ENCODE data around the gene KDM5B. TPM values are rescaled to one million over a fixed set of nuclear protein-coding genes. Genes with fewer than 3 reads are reported as not detected.
"Not testable (repeated sequence)": the region's sequence is repeated elsewhere in the genome, so short reads cannot be mapped to it uniquely, and the experiment has no call there.

Gene KDM5B
- total RNA-seq, 1 experiment from 2014 or later, result 44.6 TPM

- Histone ChIP-seq H3K4me2 (ENCODE audit: low read length) (no peak overlapping the region), H3K9me3 (ENCODE audit: control insufficient read depth in 1 of 2, insufficient read depth in 1 of 2, low read depth in 1 of 2, low read length in 2 of 2) (no peaks in the 10 kb centered on the region), H3K9ac (ENCODE audit: low read length) (no peak overlapping the region), H3K4me3 (replicated peaks in 1 of 2; ENCODE audit: low read depth in 1 of 2, low read length in 2 of 2) (no peak overlapping the region), H3K36me3 (ENCODE audit: control insufficient read depth in 1 of 2, insufficient read depth in 2 of 2, low read length in 2 of 2) (no peaks in the 10 kb centered on the region), H3K9me2 (ENCODE audit: insufficient read depth) (no peaks in the 10 kb centered on the region), H3K27ac (ENCODE audit: low read depth, low read length) (no peak overlapping the region), H3K79me2 (ENCODE audit: insufficient read depth, low read length) (no peaks in the 10 kb centered on the region), H3K4me1 (ENCODE audit: control insufficient read depth in 1 of 2, insufficient read depth in 2 of 2, low read length in 2 of 2) (peaks cover 0 to 4% of the 10 kb centered on the region in 2 experiments; a peak in 1 of 4 replicates), H4K20me1 (ENCODE audit: insufficient read depth) (no peaks in the 10 kb centered on the region), H3K27me3 (ENCODE audit: insufficient read depth, low read length) (peaks cover 5% of the 10 kb centered on the region; the same call in 1 of the 2 replicates), H2AFZ (ENCODE audit: low read depth, low read length, poor library complexity, severe bottlenecking) (no peak overlapping the region)
- intact Hi-C loops (cut with micrococcal nuclease), result no loop called here
- DNase-seq (ENCODE audit: low read depth, low spot score) (no peak), ATAC-seq (no peak)
- TF ChIP-seq ELF1 (IDR thresholded peaks at IDR 0.05; ENCODE audit: borderline replicate concordance, low read depth), result no peak
- no peak for TF ChIP-seq CBX3 (IDR thresholded peaks at IDR 0.05; ENCODE audit: low read depth)
- no peak for TF ChIP-seq ZNF274 (IDR thresholded peaks at IDR 0.05; ENCODE audit: low read depth, low read length)
- no peak for TF ChIP-seq EZH2 (IDR thresholded peaks at IDR 0.05)
- TF ChIP-seq RAD21 (IDR thresholded peaks at IDR 0.05; ENCODE audit: low read depth), result no peak
- no peak for TF ChIP-seq MAX (IDR thresholded peaks at IDR 0.05)
- no peak for TF ChIP-seq YY1 (IDR thresholded peaks at IDR 0.05; ENCODE audit: extremely low read depth, insufficient replicate concordance, low read depth, low read length)
- TF ChIP-seq FOSL1 (IDR thresholded peaks at IDR 0.05; ENCODE audit: low read depth), result no peak
- TF ChIP-seq POLR2A (IDR thresholded peaks at IDR 0.05; ENCODE audit: borderline replicate concordance, extremely low read depth, insufficient read depth, insufficient read length), result no peak
- TF ChIP-seq ATF3 (IDR thresholded peaks at IDR 0.05), result no peak
- TF ChIP-seq REST (IDR thresholded peaks at IDR 0.05; ENCODE audit: low read depth), result no peak
- CTCF ChIA-PET, result no interaction called here
- POLR2A ChIA-PET, result no interaction called here
- BruUV-seq (replicated peaks), result no TSS peak
- RAD21 ChIA-PET (ENCODE audit: low non-redundant PET in 1 of 2, low total read pairs in 2 of 2, uncharacterized antibody in 2 of 2, unreplicated experiment in 2 of 2), result no interaction called here
These were observed 23.7 kb upstream of the KDM5B start for GRCh38 chr1:202831906-202832305.

- not testable (repeated sequence) for BruUV-seq (replicated peaks)
These were observed 21.0 kb upstream of the KDM5B start for GRCh38 chr1:202829223-202829622.

More at GRCh38 chr1:202829223-202829622, 21.0 kb upstream of the KDM5B start:
- H3K36me3 ChIP-seq (ENCODE audit: control insufficient read depth in 1 of 2, insufficient read depth in 2 of 2, low read length in 2 of 2); POLR2A ChIA-PET; H3K9ac ChIP-seq (ENCODE audit: low read length); H2AFZ ChIP-seq (ENCODE audit: low read depth, low read length, poor library complexity, severe bottlenecking); H3K4me3 ChIP-seq (replicated peaks in 1 of 2; ENCODE audit: low read depth in 1 of 2, low read length in 2 of 2); H3K4me2 ChIP-seq (ENCODE audit: low read length); H3K4me1 ChIP-seq (ENCODE audit: control insufficient read depth in 1 of 2, insufficient read depth in 2 of 2, low read length in 2 of 2); H3K9me3 ChIP-seq (ENCODE audit: control insufficient read depth in 1 of 2, insufficient read depth in 1 of 2, low read depth in 1 of 2, low read length in 2 of 2); H4K20me1 ChIP-seq (ENCODE audit: insufficient read depth); H3K27ac ChIP-seq (ENCODE audit: low read depth, low read length); CTCF ChIA-PET; H3K27me3 ChIP-seq (ENCODE audit: insufficient read depth, low read length); intact Hi-C loops (cut with micrococcal nuclease); DNase-seq (ENCODE audit: low read depth, low spot score); ATAC-seq; H3K9me2 ChIP-seq (ENCODE audit: insufficient read depth); H3K79me2 ChIP-seq (ENCODE audit: insufficient read depth, low read length): not testable (repeated sequence)
- RAD21 ChIA-PET (ENCODE audit: low non-redundant PET in 1 of 2, low total read pairs in 2 of 2, uncharacterized antibody in 2 of 2, unreplicated experiment in 2 of 2), result interaction anchor here in 1 of 2 experiments (0.7 kb wide), 1 partner anchor 20 kb away, joined by 3 read pairs; no protein-coding TSS in a partner anchor

Data from HCT116 (cell line).